H1 (cell line): ENCODE results near the gene PTPN3.

Source experiments
- ATF2 ChIP-seq: IDR thresholded peaks from 2 replicates; pipeline ENCODE4 v1.6.1; 2012; ENCODE audit warnings: low read length, inconsistent platforms
- CBX5 ChIP-seq: fragments of 300-800, 300-1000 bp; sonication (generic); IDR thresholded peaks from 2 replicates; pipeline ENCODE4 v1.7.1; 2016; ENCODE audit warnings: antibody characterized with exemption, low read length, low read depth
- CREB1 ChIP-seq: IDR thresholded peaks from 2 replicates; pipeline ENCODE4 v1.6.1; 2012; ENCODE audit warnings: inconsistent platforms
- CTCF ChIP-seq, 3 experiments: IDR thresholded peaks; 1 replicate in 2 of 3; 2 replicates in 1 of 3; pipeline versions ENCODE4 v1.5.1 to v1.6.1; 2011; ENCODE audit warnings: low read length in 3 of 3, mild to moderate bottlenecking in 3 of 3, inconsistent platforms in 2 of 3, low read depth in 1 of 3, moderate library complexity in 1 of 3; ENCODE audit not compliant: insufficient read depth in 1 of 3; ENCODE audit errors: control extremely low read depth in 1 of 3
- EP300 ChIP-seq, 2 experiments: IDR thresholded peaks; 1 replicate in 1 of 2; 2 replicates in 1 of 2; pipeline ENCODE4 v1.6.1; 2011 to 2012; ENCODE audit warnings: low read depth in 2 of 2, low read length in 2 of 2, mild to moderate bottlenecking in 2 of 2, borderline replicate concordance in 1 of 2, inconsistent platforms in 1 of 2, moderate library complexity in 1 of 2
- EZH2 ChIP-seq: fragments of 200-600 bp; sonication (generic); IDR thresholded peaks from 2 replicates; pipeline ENCODE4 v1.7.1; 2012; ENCODE audit warnings: low read depth, mild to moderate bottlenecking, moderate library complexity, low read length, inconsistent platforms; ENCODE audit not compliant: severe bottlenecking
- JUN ChIP-seq: IDR thresholded peaks from 2 replicates; pipeline ENCODE4 v1.6.1; 2011; ENCODE audit warnings: low read depth, mild to moderate bottlenecking, improper control_type of control experiment, low read length
- JUND ChIP-seq: IDR thresholded peaks from 2 replicates; pipeline ENCODE4 v1.6.1; 2011; ENCODE audit warnings: mild to moderate bottlenecking, improper control_type of control experiment, low read length
- KDM1A ChIP-seq: fragments of 200-600, 300-600 bp; sonication (generic); IDR thresholded peaks from 2 replicates; pipeline ENCODE4 v1.7.1; 2016; ENCODE audit warnings: mild to moderate bottlenecking, low read length, borderline replicate concordance
- POLR2A ChIP-seq, 2 experiments: IDR thresholded peaks; 1 replicate in 1 of 2; 2 replicates in 1 of 2; pipeline ENCODE4 v1.6.1; 2011; ENCODE audit warnings: low read depth in 2 of 2, low read length in 2 of 2, mild to moderate bottlenecking in 2 of 2; ENCODE audit errors: control extremely low read depth in 1 of 2
- POLR2AphosphoS5 ChIP-seq: IDR thresholded peaks from 2 replicates; pipeline ENCODE4 v1.6.1; 2011; ENCODE audit warnings: low read depth, low read length
- POU5F1 ChIP-seq: IDR thresholded peaks from 2 replicates; pipeline ENCODE4 v1.6.1; 2011; ENCODE audit warnings: low read depth, mild to moderate bottlenecking, low read length, moderate library complexity
- RNF2 ChIP-seq: fragments of 200-900, 300-1000 bp; sonication (generic); IDR thresholded peaks from 2 replicates; pipeline ENCODE4 v1.7.1; 2016; ENCODE audit warnings: borderline replicate concordance, low read depth, mild to moderate bottlenecking, antibody characterized with exemption, low read length; ENCODE audit not compliant: poor library complexity, severe bottlenecking; ENCODE audit errors: missing control alignments
- SAP30 ChIP-seq: fragments of 300-600 bp; sonication (generic); IDR thresholded peaks from 2 replicates; pipeline ENCODE4 v1.7.1; 2012; ENCODE audit warnings: low read length, moderate library complexity, mild to moderate bottlenecking, inconsistent platforms; ENCODE audit not compliant: insufficient read depth, insufficient replicate concordance

- no peak for TF ChIP-seq CBX5
- no peak for TF ChIP-seq CTCF (IDR thresholded peaks at IDR 0.05; ENCODE audit: control extremely low read depth in 1 of 3, insufficient read depth in 1 of 3, low read depth in 1 of 3, low read length in 3 of 3)
- TF ChIP-seq ATF2 = no peak
- no peak for TF ChIP-seq POLR2A (IDR thresholded peaks at IDR 0.05; ENCODE audit: control extremely low read depth in 1 of 2, low read depth in 2 of 2, low read length in 2 of 2)
- TF ChIP-seq POLR2AphosphoS5 = no peak
- no peak for TF ChIP-seq KDM1A
- no peak for TF ChIP-seq POU5F1
- TF ChIP-seq RNF2 = no peak
- no peak for TF ChIP-seq EP300 (IDR thresholded peaks at IDR 0.05; ENCODE audit: borderline replicate concordance in 1 of 2, low read depth in 2 of 2, low read length in 2 of 2)
- TF ChIP-seq SAP30 = no peak
- TF ChIP-seq EZH2 = no peak
- no peak for TF ChIP-seq JUND
- no peak for TF ChIP-seq CREB1
- TF ChIP-seq JUN = no peak
These were observed 8.1 kb upstream of the PTPN3 start for GRCh38 chr9:109506097-109506712.
